Bone marrow (tissue), 2 donors: ENCODE data around the gene FAM43A.

Experiments used
- DNase-seq, 2 donors: peaks; one replicate each; lab custom pipeline; 2025; lab: John Stamatoyannopoulos, UW

The FAM43A gene, protein sequence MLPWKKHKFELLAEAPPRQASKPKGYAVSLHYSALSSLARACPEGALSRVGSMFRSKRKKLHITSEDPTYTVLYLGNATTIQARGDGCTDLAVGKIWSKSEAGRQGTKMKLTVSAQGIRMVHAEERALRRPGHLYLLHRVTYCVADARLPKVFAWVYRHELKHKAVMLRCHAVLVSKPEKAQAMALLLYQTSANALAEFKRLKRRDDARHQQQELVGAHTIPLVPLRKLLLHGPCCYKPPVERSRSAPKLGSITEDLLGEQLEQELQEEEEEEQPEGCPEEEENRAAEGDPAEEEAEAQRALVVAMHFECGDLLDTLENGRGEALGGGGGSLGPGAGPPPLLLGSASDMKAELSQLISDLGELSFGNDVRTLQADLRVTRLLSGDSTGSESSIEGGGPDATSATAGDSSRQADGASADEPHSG

DNA sequence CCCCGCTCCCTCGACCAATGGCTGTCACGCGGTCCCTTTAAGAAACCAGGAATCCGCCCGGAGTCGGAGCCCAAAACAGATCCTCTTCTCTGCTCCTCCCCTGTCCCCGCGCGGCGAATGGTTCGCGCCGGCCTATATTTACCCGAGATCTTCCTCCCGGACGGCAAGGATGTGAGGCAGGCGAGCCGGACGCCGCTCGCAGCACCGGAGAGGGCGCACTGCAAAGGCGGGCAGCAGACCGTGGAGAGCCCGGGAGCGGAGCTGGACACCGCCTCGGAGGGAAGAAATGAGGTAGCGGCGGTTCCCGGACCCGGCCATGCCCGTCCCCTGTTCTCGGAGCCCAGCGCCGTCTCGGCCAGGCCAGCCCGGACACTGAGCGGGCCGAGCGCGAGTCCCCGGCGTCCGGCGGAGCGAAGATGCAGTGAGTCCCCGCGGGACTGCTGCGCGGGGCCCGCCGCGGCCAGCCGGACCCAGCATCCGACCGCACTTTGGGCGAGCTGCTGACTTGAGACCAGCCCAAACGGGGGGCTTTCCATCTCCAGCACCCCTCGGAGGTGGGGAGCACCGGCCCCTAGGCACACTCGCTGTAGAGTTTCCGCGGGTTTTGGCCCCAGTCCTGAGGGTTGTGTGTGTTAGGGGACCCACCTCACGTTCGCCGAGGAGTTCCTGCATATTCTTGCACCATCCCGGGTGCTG, at the start of gene FAM43A:
Gene FAM43A (plus strand): TSS at position 166 of the 696 bp plus-strand sequence. CDS start 944 bp downstream, outside the sequence.
- peak; percentile 72 to 77 for DNase-seq

DNA sequence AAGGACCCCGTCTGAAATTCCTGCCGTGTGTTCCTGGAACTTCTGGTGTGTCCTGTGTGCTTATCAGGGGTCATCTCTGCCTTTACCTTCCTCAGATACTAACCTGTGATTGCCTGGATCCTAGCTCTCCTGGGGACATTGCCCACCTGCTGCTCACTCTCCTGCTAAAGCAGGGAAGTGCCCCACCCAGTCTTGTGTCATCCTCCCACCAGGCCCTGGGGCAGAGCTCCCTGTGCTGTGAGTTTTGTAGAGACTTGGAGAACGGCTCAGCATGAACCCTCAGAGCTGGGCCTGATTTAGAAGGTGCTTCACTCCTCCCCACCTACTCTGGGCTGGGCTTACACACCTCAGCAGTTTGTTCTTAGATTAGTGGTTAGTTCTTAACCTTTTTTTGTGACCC, 48.6 kb upstream of the FAM43A start:
- no peak for DNase-seq

DNA sequence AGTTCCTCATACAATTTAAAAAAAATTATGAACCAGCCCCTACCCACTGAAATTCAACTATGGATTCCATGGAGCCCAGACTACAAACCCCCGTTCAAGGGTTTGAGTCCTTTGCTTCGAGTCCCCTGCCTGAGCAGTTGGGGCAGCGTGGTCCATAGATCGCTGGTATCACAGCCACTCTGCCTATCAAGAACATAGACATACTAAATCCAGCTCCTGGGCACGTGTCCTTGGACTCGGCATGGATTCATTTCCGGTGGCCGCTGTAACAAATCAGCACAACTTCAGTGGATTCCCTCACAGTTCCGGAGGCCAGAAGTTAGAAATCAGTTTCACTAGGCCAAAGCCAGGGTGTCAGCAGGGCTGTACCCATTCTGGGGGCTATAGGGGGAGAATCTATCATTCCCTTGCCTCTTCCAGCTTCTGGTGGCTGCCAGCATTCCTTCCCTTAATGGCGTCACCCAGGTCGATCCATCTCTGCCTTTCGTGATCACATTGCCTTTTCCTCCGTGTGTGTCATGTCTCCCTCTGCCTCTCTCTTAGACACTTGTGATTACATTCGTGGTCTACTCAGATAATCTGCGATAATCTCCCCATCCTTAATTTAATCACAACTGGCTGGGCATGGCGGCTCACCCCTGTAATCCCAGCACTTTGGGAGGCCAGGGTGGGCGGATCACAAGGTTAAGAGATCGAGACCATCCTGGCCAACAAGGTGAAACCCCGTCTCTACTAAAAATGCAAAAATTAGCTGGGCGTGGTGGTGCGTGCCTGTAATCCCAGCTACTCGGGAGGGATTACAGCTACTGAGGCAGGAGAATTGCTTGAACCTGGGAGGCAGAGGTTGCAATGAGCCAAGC, 47.9 kb upstream of the FAM43A start:
- DNase-seq = no peak

DNA sequence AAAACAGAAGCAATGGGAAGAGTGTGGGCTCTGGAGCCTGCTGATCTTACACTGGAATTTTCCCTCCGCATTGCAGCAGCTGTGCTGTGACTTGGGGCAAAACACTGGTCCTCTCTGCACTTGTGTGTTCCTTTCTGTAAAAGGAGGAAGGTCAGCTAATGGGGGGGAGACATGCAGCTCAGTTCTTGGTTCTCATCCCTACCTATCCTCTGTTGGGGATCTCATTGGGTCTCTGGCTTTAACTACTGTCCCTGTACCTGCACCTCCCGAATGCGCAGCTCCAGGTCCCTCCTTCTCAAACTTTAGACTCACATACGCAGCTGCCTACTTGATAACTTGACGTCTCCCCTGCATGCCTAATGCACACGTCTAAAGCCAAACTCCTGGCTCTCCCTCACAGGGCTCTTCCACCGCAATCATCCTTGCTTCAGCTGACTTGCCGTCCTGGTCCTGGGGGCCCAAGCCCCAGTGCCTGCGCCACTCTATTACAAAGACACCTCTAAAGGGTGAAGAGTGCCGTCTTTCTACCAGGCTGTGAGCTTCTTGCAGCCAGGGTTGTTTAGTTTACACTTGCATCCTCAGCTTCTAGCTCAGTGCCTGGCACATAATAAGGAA, 46.6 kb upstream of the FAM43A start:
- no peak for DNase-seq

DNA sequence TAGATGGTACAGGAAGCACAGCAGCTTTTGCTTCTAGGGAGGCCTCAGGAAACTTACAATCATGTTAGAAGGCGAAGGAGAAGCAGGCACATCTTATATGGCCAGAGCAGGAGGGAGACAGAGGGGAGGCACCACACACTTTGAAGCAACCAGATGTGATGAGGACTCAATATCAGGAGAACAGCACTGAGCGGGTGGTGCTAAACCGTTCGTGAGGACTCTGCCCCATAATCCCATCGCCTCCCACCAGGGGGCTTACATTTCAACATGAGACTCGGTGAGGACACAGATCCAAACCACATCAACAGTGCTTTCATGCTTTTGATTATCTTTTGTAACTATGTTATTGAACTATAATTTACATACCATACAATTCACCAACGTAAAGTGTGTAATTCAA, 44.9 kb upstream of the FAM43A start:
- DNase-seq = no peak

DNA sequence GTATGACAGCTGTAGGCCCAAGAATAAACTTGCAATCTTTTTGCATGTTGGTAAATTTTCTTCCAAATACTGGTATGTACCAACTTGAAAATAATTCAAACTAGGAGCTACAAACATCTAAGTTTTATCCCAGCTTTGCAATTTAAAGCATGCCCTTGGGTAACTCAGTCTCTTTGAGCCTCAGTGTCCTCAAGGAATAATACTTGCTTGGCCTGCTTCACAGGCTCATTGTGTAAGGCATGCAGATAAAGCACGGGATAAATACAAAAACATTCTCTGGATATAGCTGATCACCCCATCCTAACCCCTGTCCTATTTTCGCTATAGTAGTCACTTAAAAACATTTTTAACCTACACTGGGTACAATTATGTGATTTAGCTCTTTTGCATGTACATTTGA, 42.9 kb upstream of the FAM43A start:
- no peak for DNase-seq

DNA sequence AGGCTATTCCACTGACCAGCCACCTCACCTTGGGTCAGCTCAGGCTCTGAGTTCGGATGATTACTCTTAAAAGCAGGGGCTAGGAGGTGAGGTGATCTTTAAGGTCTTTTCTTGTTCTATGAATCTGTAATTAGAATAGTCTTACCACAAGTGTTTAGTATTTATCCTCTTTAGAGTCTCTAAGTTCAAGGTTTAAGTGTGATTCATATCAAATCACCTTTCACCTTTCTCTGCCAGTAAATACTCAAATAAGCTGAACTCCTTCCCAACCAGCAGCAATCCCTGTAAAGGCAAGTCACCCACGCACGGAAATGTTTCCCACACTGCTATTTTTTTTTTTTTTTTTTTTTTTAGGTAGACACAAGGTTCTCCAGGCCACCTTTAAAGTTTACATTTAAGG, 37.9 kb upstream of the FAM43A start:
- DNase-seq = no peak

DNA sequence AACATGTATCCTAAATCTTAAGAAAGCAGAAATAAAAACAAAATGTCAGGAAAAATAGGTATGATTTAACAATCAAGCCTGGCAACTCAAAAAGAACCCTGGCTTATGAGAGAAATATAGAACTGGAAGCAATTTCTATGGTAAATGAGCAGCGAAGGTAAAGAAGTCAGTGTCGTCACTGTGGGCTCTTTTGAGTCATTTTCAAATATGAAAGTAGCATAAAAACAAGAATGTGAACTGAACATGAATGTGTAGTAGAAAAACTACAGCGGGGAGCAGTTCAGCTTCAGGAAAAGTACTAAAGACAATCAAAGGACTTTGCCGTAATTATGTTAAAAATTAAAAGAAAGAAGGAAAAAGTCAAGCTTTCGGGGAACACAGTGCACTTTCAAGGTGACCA, 31.2 kb upstream of the FAM43A start:
- DNase-seq = no peak

DNA sequence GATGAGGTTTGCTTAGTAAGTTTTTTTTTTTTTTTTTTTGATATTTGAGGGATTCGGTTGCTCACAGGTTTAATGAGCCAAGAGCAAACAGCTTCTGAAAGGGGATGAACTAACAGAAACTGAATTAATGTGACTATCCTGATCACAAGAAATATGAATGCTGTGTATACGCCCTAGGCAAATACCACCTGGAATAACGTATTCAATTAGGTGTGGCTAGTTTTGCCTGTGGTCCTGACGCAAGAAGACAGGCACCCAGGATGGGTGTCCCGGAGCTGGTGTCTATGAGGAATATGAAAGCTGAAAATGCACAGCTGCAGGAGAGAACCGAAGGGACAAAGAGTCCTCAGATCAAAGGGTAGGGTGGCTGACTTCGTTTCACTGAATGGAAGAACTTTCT, 28.2 kb upstream of the FAM43A start:
- no peak for DNase-seq

DNA sequence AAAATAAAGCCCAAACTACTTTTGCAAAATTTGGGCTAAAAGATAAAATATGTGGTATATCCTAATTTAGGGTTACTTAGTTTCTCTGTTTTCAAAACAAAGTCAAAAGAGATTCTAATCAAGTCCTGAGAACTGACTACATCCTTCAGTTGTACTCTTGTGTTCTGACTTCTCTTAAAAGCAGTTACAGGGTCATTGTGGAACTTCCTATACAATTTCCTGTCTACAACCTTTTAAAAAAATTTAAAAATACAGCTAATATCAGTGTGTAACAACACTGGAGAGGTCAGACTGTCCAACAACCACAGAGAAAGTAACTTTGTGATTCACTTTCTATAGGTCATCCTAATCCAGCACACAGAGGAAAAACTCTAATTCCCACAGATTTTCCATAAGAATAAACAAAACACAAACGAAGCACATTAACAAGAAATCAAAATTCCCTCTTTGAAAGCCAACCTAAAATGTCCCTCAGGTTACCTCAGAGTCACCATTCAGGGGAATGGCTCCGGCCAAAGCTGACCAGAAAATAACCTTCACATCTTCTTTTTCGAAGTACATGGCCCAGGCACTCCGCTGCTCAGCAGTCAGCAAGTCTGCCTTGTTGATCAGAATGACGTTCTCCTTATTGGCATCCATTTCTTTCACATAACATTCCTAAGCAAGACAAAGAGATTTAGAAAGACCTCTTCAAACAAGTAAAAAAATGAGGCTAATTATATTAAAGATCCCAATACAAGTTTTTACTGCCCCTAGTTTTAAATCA, 27.0 kb upstream of the FAM43A start:
- no peak for DNase-seq

DNA sequence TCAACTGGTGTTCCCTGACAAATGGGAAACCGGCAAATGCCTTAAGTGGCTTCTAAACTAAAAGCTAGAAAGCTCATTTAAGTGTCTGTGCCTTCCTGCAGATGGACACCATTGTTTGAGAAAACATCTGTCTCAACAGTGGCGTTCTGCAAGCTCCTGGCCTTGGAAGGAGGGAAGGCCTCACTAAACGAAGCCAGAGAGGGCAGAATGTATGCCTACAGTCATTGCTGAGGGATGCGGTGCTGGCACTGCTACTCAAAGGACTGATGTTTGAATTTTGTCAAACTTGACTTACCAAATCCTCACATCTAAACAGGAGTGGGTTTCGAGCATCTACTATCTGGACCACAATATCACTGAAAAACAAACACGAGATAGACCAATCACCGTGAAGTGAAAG, 25.9 kb upstream of the FAM43A start:
- DNase-seq = no peak

DNA sequence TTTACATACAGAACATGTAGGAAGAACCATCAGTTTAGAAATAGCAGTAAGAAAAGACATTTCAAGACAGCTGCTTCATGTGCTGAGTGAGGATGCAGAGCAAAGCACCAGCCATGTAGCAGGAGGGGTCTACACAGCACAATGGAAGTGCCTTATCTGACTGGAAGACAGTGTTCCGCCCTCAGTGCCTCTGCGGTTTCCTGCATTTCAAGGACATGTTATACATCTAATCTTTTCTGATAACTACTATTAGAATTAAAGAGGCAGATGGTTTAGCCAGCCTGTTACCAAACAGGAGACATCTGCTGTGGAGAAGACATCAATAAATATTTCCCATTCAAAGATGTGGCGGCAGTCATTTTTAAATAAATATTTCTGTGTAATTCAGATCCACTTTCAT, 24.3 kb upstream of the FAM43A start:
- DNase-seq = peak in 1 of 2 donors; percentile 42

DNA sequence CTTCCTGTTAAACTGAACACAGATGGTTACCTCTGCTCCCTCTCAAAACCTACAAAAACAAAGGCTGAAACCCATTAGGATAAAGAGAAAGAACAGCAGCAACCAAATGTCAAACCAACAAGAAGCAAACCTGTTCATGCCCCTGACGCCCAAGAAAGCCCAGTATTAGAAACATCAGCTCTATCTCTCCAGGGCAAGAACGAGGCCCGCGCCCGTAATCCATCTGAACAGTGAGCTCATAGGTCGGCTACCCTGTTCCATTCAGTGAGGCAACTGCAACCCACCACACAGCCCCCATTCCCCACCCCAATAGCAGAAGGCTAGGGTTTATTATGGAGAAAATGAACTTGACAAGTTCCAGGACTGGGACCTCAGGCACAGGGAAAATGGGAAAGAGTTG, 23.7 kb upstream of the FAM43A start:
- DNase-seq = no peak

DNA sequence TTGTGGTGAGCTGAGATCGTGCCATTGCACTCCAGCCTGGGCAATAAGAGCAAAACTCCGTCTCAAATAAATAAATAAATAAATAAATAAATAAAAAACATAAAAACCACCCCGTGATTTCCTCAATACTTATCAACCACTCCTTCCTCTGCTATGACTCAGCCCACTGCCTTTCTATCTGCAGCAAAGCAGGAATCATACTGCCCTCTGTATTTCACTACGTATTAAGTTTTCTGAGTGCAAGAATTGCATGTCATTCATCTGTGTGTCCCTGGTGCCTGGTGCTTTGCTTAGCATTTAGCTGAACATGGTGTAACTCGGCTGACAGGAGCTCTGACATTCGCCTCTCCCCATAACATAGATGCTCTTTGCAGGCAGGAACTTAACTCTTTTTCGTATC, 20.8 kb upstream of the FAM43A start:
- DNase-seq = peak in 1 of 2 donors; percentile 3

DNA sequence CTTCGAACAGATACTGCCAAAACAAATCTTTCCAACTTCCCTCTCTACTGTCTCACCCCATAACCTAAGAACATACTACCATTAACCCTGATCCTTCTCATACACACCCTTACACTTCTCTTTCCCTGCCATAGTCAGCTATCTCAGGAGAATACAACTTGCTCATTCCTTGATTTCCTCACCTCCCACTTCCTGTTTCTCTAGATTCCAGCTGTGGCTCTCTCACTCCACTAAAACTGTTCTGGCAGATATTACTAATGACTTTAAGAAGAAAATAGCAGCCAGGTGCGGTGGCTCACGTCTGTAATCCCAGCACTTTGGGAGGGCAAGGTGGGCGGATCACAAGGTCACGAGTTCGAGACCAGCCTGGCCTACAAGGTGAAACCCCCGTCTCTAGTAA, 18.3 kb upstream of the FAM43A start:
- no peak for DNase-seq

DNA sequence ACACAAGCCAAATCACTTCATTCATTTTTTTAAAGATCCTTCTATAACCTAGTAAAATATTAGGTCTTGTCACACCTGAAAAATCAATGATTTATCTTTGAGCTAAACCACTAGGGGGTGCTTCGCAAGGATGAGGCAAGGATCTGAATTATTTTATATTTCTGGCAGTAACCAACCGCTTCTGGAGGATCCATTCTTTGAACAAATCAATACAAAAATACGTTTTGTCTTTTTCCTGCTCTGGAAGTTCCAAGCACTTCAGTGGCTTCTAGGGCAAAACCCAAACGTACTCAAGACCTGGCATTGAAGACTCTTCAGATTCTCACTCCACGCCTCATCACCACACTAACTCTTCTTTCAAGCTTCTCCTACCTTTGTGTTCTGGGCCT, 14.2 kb upstream of the FAM43A start:
- no peak for DNase-seq

DNA sequence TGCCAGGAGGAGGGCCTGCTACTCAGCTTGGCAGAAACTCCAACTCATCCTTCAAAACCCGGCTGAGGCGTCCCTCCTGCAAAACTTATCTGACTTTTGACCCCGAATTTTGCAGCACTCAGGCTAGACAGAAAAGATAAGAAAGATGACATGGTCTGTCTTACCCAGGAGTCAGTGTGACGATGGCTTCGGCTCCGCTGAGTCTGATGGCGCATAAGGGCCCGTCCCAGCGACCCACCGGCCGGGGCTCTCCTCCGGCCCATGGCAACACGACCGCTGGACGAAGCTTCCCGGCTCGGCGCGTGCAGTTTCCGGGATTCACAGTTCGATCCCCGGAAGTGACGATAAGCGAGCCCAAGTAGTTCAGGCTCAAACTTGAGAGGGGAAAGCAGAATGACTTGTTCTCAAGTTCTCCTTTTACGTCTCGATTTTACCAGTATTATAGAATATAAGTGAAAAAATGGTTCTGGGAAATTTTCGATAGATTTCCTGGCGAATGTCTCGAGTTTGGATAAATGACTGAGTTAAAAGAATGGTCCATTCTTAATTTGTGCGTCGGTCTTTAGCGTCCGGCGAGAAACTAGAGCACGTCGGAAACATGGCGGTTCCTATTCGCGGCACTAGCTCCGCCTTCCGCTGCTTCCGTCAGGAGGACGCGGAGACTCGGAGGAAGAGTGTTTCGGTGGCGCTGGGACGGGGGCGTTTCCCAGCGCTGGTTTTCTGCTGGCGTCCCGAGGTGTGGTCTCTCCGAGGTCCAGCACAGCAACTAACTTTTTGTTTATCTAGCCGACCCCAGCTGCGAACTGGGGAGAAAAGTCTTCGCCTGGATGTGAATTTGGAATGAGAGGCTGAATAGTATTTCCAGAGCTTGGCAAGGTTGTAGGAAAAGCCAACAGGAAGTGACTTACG, 13.5 kb upstream of the FAM43A start, which contains the start of gene LSG1:
Gene LSG1 (minus strand): TSS at position 292 of the 909 bp plus-strand sequence. CDS start 29 bp downstream, at position 263.
- peak; percentile 63 to 94 for DNase-seq

DNA sequence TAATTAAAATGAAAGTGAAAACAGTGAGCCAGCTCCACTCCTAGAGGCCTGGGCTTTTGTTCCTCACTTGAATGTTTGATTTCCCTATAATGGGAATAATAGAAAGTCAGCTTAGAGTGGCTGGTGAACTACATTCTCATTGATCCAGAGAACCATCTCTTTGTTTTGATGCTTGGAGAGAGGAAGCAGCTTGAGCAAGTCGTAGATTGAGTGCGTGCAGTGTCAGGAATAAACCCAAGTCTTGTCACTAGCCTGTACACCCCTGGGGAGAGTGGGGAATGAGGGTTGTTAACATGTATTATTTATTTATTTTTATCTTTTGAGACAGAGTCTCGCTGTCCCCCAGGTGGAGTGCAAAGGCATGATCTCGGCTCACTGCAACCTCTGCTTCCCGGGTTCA, 12.8 kb upstream of the FAM43A start:
- DNase-seq = no peak

DNA sequence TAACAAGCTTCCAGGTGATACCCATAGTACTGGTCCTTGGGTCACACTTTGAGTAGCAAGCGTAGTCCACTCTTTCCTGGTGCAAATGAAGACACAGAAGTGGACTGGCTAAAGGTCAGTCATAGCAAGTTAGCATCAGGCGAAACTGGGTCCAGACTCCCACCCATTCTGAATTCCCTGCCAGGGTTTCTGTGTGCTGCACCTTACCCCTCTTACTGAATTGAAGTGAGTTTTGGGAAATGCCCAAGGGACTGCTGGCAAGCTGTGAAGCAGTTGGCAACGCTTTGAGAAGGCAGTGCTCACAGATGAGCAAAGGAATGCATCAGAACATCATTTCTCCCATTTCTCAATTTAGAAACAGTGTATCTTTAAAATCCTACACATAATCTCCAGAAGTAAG, 11.9 kb upstream of the FAM43A start:
- no peak for DNase-seq

DNA sequence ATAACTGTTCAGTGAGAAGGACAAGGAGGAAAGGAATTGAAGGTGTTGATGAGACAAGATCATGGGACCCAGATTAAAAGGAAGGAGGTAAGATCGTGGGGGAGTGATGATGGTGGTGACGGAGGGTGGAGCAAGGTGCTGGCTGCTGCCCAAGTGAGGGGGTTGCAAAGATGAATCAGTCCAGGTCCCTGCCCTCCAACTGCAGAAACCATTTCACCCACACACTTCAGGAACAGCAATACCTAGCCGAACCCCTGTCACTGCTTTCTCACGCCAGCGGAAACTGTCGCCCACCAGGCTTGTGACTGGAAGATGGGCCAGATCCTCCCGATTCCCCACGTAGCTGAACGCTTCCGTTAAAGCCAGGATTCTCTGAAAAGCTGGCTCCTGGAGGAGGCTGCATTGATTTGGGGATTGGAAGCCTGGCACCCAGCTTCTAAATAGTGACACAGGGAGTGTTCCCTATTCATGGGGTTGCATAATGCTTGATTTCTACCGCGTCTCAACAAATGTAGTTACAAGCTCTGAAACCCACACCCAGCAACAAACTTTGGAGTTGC, 10.5 kb upstream of the FAM43A start:
- DNase-seq = no peak
